IMR-90 (cell line): ENCODE data around the gene SNX33. TPM values are rescaled to one million over a fixed set of nuclear protein-coding genes. Genes with fewer than 3 reads are reported as not detected.
A peak's percentile ranks its signal among the peaks of the same experiment; 100 is the strongest.
"Not testable (repeated sequence)": the region's sequence is repeated elsewhere in the genome, so short reads cannot be mapped to it uniquely, and the experiment has no call there.

Experiments used
- ATAC-seq: fragments of 200-7000 bp; cut with Tn5 transposase; 2 replicates; pipeline ENCODE4 v1.9.1; 2020; ENCODE audit warnings: low read depth, mild to moderate bottlenecking, moderate library complexity
- BruUV-seq: library from RNA; stranded (reverse); fragments of 400-500 nt; replicated peaks from 2 replicates; lab custom pipeline; 2021; lab: Mats Ljungman, UMichigan
- CTCF ChIA-PET: fragments of 300-600 bp; formaldehyde crosslinking; extraction: SDS; loops from one replicate; lab custom pipeline; 2021; ENCODE audit warnings: antibody characterized with exemption; lab: Yijun Ruan, JAX
- POLR2A ChIA-PET: fragments of 300-600 bp; sonication (Branson Sonifier 250); formaldehyde crosslinking; loops from one replicate; lab custom pipeline; 2022; ENCODE audit warnings: antibody characterized with exemption; ENCODE audit not compliant: unreplicated experiment; lab: Charles Lee
- DNase-seq: peaks from one replicate; pipeline ENCODE4 v3.0.0; 2013
- H2AFZ ChIP-seq: replicated peaks from 2 replicates; pipeline ENCODE3; 2013; ENCODE audit warnings: low read length, mild to moderate bottlenecking; ENCODE audit not compliant: poor library complexity
- H2AK5ac ChIP-seq: 2 replicates; pipeline ENCODE4 v1.6.1; 2013; ENCODE audit warnings: low read depth, low read length, inconsistent platforms
- H2AK9ac ChIP-seq: replicated peaks from 2 replicates; pipeline ENCODE3; 2013; ENCODE audit warnings: mild to moderate bottlenecking, low read depth, low read length, moderate library complexity; ENCODE audit not compliant: poor library complexity
- H2BK120ac ChIP-seq: 2 replicates; pipeline ENCODE4 v1.6.1; 2013; ENCODE audit warnings: low read depth, low read length, inconsistent platforms
- H2BK15ac ChIP-seq: 3 replicates; pipeline ENCODE4 v1.6.1; 2013; ENCODE audit warnings: low read depth, low read length, inconsistent platforms
- H2BK20ac ChIP-seq: 2 replicates; pipeline ENCODE4 v1.6.1; 2013; ENCODE audit warnings: low read depth, mild to moderate bottlenecking, inconsistent platforms, low read length, moderate library complexity
- H2BK5ac ChIP-seq: 2 replicates; pipeline ENCODE4 v1.6.1; 2013; ENCODE audit warnings: mild to moderate bottlenecking, low read depth, low read length, inconsistent platforms; ENCODE audit not compliant: poor library complexity, severe bottlenecking
- H3K14ac ChIP-seq: replicated peaks from 2 replicates; pipeline ENCODE4 v1.6.1; 2013; ENCODE audit warnings: low read depth, low read length, inconsistent platforms
- H3K18ac ChIP-seq: 2 replicates; pipeline ENCODE4 v1.6.1; 2013; ENCODE audit warnings: low read depth, low read length, control low read depth
- H3K23ac ChIP-seq: 2 replicates; pipeline ENCODE4 v1.6.1; 2013; ENCODE audit warnings: low read depth, low read length, inconsistent platforms
- H3K27ac ChIP-seq: 2 replicates; pipeline ENCODE4 v1.5.1; 2013; ENCODE audit warnings: mild to moderate bottlenecking, control low read depth, low read length; ENCODE audit not compliant: insufficient read depth
- H3K27me3 ChIP-seq: 2 replicates; pipeline ENCODE4 v1.6.1; 2013; ENCODE audit warnings: low read length; ENCODE audit not compliant: control insufficient read depth, insufficient read depth
- H3K36me3 ChIP-seq: 2 replicates; pipeline ENCODE4 v1.6.1; 2013; ENCODE audit warnings: low read length, mixed read lengths; ENCODE audit not compliant: control insufficient read depth, insufficient read depth
- H3K4ac ChIP-seq: 2 replicates; pipeline ENCODE4 v1.6.1; 2013; ENCODE audit warnings: low read depth, low read length, inconsistent platforms
- H3K4me1 ChIP-seq: 2 replicates; pipeline ENCODE4 v1.6.1; 2013; ENCODE audit warnings: low read length, mixed read lengths; ENCODE audit not compliant: control insufficient read depth, insufficient read depth
- H3K4me2 ChIP-seq: 2 replicates; pipeline ENCODE4 v1.6.1; 2013; ENCODE audit warnings: low read depth, mild to moderate bottlenecking, control low read depth, low read length, moderate library complexity
- H3K4me3 ChIP-seq: 2 replicates; pipeline ENCODE4 v1.5.1; 2013; ENCODE audit warnings: low read depth, mild to moderate bottlenecking, control low read depth, low read length, moderate library complexity; ENCODE audit not compliant: insufficient read depth
- H3K56ac ChIP-seq: 2 replicates; pipeline ENCODE4 v1.6.1; 2013; ENCODE audit warnings: low read length, inconsistent platforms; ENCODE audit not compliant: insufficient read depth; ENCODE audit errors: extremely low read depth
- H3K79me1 ChIP-seq, 2 experiments: 2 replicates each; pipeline ENCODE4 v1.6.1; 2013; ENCODE audit warnings: low read length in 2 of 2, inconsistent platforms in 1 of 2, low read depth in 1 of 2
- H3K9ac ChIP-seq: 2 replicates; pipeline ENCODE4 v1.6.1; 2013; ENCODE audit warnings: low read depth, low read length, control low read depth
- H3K9me1 ChIP-seq: 2 replicates; pipeline ENCODE4 v1.6.1; 2013; ENCODE audit warnings: low read length, inconsistent platforms; ENCODE audit not compliant: insufficient read depth
- H3K9me3 ChIP-seq: 2 replicates; pipeline ENCODE4 v1.6.1; 2013; ENCODE audit warnings: low read length; ENCODE audit not compliant: control insufficient read depth, insufficient read depth
- H4K20me1 ChIP-seq: 2 replicates; pipeline ENCODE4 v1.6.1; 2013; ENCODE audit warnings: low read length, inconsistent platforms; ENCODE audit not compliant: insufficient read depth
- H4K5ac ChIP-seq: 2 replicates; pipeline ENCODE4 v1.6.1; 2013; ENCODE audit warnings: mild to moderate bottlenecking, low read depth, low read length, control low read depth
- H4K8ac ChIP-seq, 2 experiments: 2 replicates each; pipeline ENCODE4 v1.6.1; 2013; ENCODE audit warnings: low read depth in 2 of 2, low read length in 2 of 2, control low read depth in 1 of 2, inconsistent platforms in 1 of 2
- H4K91ac ChIP-seq: 2 replicates; pipeline ENCODE4 v1.6.1; 2013; ENCODE audit warnings: low read depth, low read length, inconsistent platforms; ENCODE audit not compliant: insufficient read depth
- WGBS, 2 experiments: methylation state at CpG; one replicate each; pipeline versions ENCODE4 v1.1.5 to v1.1.7; 2013; ENCODE audit warnings: missing lambda C conversion rate in 2 of 2; ENCODE audit not compliant: insufficient read length in 1 of 2; ENCODE audit errors: extremely low coverage in 2 of 2; 5-methylcytosine and 5-hydroxymethylcytosine counted together
- dilution Hi-C: fragments of 300-500 bp; cut with HindIII; formaldehyde crosslinking; loops from one replicate; pipeline ENCODE4 v1.14.3; 2018; ENCODE audit warnings: low sequenced_read_pairs; ENCODE audit not compliant: unreplicated experiment
- in situ Hi-C: fragments of 300-500 bp; cut with MboI; formaldehyde crosslinking; loops from 3 replicates; pipeline ENCODE4 v1.14.3; 2019; ENCODE audit warnings: low sequenced_read_pairs, inconsistent platforms, mixed read lengths
- intact Hi-C: fragments of 100-400 bp; cut with micrococcal nuclease; formaldehyde crosslinking; loops from 2 replicates; pipeline ENCODE4 v1.10.0; 2022
- polyA plus RNA-seq, 3 experiments: library from polyadenylated mRNA; depleted of rRNA; stranded (reverse); fragments of >200 nt; gene quantifications; 2 replicates each; pipeline ENCODE4 v1.2.3, GENCODE V29; 2012; ENCODE audit warnings: low replicate concordance in 1 of 3
- total RNA-seq: library from RNA; depleted of rRNA; stranded (reverse); fragments of >200 nt; gene quantifications from 2 replicates; pipeline ENCODE4 v1.2.3, GENCODE V29; 2012

Gene SNX33
- total and polyA plus RNA-seq, 2 of the 4 experiments (the other 2 are of a cell fraction) = 12.7 to 14.6 TPM

- BruUV-seq, H2BK5ac ChIP-seq, POLR2A ChIA-PET, H3K56ac ChIP-seq, H3K23ac ChIP-seq, H4K5ac ChIP-seq, H3K9ac ChIP-seq, H3K18ac ChIP-seq, dilution Hi-C loops, H2AK9ac ChIP-seq, H3K4me2 ChIP-seq, DNase-seq, H4K91ac ChIP-seq, H4K8ac ChIP-seq, H2AFZ ChIP-seq, H2BK120ac ChIP-seq, H3K9me1 ChIP-seq, H3K27me3 ChIP-seq, CTCF ChIA-PET, H3K9me3 ChIP-seq, H3K27ac ChIP-seq, H2BK15ac ChIP-seq, intact Hi-C loops, in situ Hi-C loops, ATAC-seq, H2BK20ac ChIP-seq, H3K4me3 ChIP-seq, H3K14ac ChIP-seq, H3K36me3 ChIP-seq, H3K4ac ChIP-seq: not testable (repeated sequence)
- Histone ChIP-seq H3K79me1 (peaks cover 6 to 61% of the 10 kb centered on the region in 2 experiments; a peak in 2 of 4 replicates), H2AK5ac (0 out of 2 replicates have a peak overlapping the region, but pooled peaks have one; percentile 25), H3K4me1 (peaks cover 37% of the 10 kb centered on the region), H4K20me1 (peaks cover 13% of the 10 kb centered on the region; the same call in 1 of the 2 replicates)
- no CpG with 5 or more reads among the region's 21 CpGs for WGBS, 2 experiments
Measured at GRCh38 chr15:75697974-75698747, 50.4 kb downstream of the SNX33 start.

- Histone ChIP-seq H3K4ac (peak overlapping the region; percentile 61; the same call in 1 of the 2 replicates), H3K79me1 (peaks cover 8 to 58% of the 10 kb centered on the region in 2 experiments; a peak in 3 of 4 replicates), H3K4me1 (peaks cover 31% of the 10 kb centered on the region)
- in situ Hi-C loops, H4K91ac ChIP-seq, H3K23ac ChIP-seq, H3K9me1 ChIP-seq, H2AK5ac ChIP-seq, H3K18ac ChIP-seq, CTCF ChIA-PET, H2AK9ac ChIP-seq, H3K27ac ChIP-seq, H2BK5ac ChIP-seq, H3K4me2 ChIP-seq, H3K36me3 ChIP-seq, H3K9ac ChIP-seq, H2BK120ac ChIP-seq, H3K27me3 ChIP-seq, H2AFZ ChIP-seq, H3K4me3 ChIP-seq, BruUV-seq, H4K5ac ChIP-seq, H3K56ac ChIP-seq, H2BK15ac ChIP-seq, H4K8ac ChIP-seq, DNase-seq, POLR2A ChIA-PET, H3K14ac ChIP-seq, intact Hi-C loops, H4K20me1 ChIP-seq, ATAC-seq, H3K9me3 ChIP-seq, H2BK20ac ChIP-seq, dilution Hi-C loops: not testable (repeated sequence)
- WGBS, 2 experiments = no CpG with 5 or more reads among the region's 7 CpGs
Measured at GRCh38 chr15:75699517-75699916, 51.8 kb downstream of the SNX33 start.
